ENCODE data around the gene DRAP1. TPM values are rescaled to one million over a fixed set of nuclear protein-coding genes. Genes with fewer than 3 reads are reported as not detected.

DRAP1 gene
- total and polyA plus RNA-seq, 4 donors = 40.8 to 140 (median 96.1) TPM

GRCh38 chr11:65870706-65871681 is 48.2 kb upstream of the DRAP1 start:
- H3K27ac ChIP-seq (ENCODE audit: low read depth in 1 of 2, low read length in 1 of 2) = peak overlapping the region; percentile 67 to 89
- H3K36me3 ChIP-seq (ENCODE audit: control insufficient read depth in 4 of 4, insufficient read depth in 4 of 4, low read length in 4 of 4) = peaks cover 4 to 34% (median 17%) of the 10 kb centered on the region in 4 donors
- DNase-seq (peak in 1 of 3 donors; percentile 41), ATAC-seq (ENCODE audit: insufficient read depth, low FRiP score) (no peak)
- no peak for TF ChIP-seq CTCF (IDR thresholded peaks at IDR 0.05; ENCODE audit: control extremely low read depth, extremely low read depth)
- no peak overlapping the region for H3K4me3 ChIP-seq
- H3K9ac ChIP-seq (ENCODE audit: insufficient read depth in 1 of 2, low read length in 2 of 2) = peak overlapping the region in 1 of 2 donors; percentile 61
- no peaks in the 10 kb centered on the region for H3K9me3 ChIP-seq (ENCODE audit: control insufficient read depth in 4 of 4, insufficient read depth in 3 of 4, low read length in 3 of 4)
- 57 to 62% methylated on average over 24 of the region's 24 CpGs for WGBS, 2 donors
- H3K4me1 ChIP-seq (ENCODE audit: control insufficient read depth in 5 of 5, insufficient read depth in 5 of 5, low read length in 5 of 5) = peaks cover 0 to 27% (median 9%) of the 10 kb centered on the region in 5 donors
- no peaks in the 10 kb centered on the region for H3K27me3 ChIP-seq (ENCODE audit: control insufficient read depth in 3 of 3, insufficient read depth in 3 of 3, low read length in 2 of 3)

DNA sequence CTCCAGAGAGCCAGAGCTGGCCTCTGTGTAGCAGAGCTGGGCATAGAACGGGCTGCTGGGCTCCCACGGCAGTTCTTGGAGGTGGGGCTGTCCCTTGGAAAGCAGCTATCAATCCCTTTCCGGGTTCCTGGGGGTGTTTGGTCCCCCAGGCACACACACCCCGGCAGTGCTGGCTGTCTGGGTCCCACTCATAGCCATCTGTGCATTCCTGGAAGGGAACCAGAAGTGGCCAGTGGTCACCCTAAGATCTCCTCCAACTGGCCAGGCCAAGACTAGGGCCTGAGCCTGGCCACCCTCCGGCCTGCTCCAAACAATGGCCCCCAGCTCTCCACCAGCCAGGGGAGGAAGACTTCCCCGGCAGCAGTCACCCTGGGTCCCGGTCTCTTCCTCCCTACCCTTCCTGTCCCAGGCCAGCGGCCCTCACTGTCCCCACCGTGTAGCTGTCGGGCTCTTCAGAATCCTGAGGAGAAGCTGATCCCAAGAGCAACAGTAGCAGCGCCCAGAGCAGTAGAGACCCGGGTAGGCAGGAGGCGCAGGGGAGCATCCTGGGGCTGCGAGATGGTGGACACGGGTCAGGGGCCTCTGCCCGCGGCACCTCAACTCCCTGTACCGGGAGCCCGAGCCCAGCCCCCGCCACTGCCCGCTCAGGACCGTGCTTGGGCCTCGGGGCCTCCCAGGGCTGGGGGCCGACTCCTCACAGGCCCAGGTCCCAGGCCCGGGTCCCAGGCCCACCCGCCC is 47.2 kb upstream of the DRAP1 start:
- WGBS, 2 donors = 31 to 46% methylated on average over 26 of the region's 26 CpGs
- H3K27ac ChIP-seq (ENCODE audit: low read depth in 1 of 2, low read length in 1 of 2) = peak overlapping the region; percentile 67 to 89
- DNase-seq (peak in 2 of 3 donors; percentile 37 to 42), ATAC-seq (ENCODE audit: insufficient read depth, low FRiP score) (no peak)
- peak overlapping the region; percentile 15 for H3K4me3 ChIP-seq
- H3K9ac ChIP-seq (ENCODE audit: insufficient read depth in 1 of 2, low read length in 2 of 2) = peak overlapping the region; percentile 61 to 74
- no peaks in the 10 kb centered on the region for H3K9me3 ChIP-seq (ENCODE audit: control insufficient read depth in 4 of 4, insufficient read depth in 3 of 4, low read length in 3 of 4)
- peaks cover 0 to 27% (median 9%) of the 10 kb centered on the region in 5 donors for H3K4me1 ChIP-seq (ENCODE audit: control insufficient read depth in 5 of 5, insufficient read depth in 5 of 5, low read length in 5 of 5)
- H3K27me3 ChIP-seq (ENCODE audit: control insufficient read depth in 3 of 3, insufficient read depth in 3 of 3, low read length in 2 of 3) = no peaks in the 10 kb centered on the region
- TF ChIP-seq CTCF (IDR thresholded peaks at IDR 0.05; ENCODE audit: control extremely low read depth, extremely low read depth) = no peak
- peaks cover 0 to 34% (median 13%) of the 10 kb centered on the region in 4 donors for H3K36me3 ChIP-seq (ENCODE audit: control insufficient read depth in 4 of 4, insufficient read depth in 4 of 4, low read length in 4 of 4)

DNA sequence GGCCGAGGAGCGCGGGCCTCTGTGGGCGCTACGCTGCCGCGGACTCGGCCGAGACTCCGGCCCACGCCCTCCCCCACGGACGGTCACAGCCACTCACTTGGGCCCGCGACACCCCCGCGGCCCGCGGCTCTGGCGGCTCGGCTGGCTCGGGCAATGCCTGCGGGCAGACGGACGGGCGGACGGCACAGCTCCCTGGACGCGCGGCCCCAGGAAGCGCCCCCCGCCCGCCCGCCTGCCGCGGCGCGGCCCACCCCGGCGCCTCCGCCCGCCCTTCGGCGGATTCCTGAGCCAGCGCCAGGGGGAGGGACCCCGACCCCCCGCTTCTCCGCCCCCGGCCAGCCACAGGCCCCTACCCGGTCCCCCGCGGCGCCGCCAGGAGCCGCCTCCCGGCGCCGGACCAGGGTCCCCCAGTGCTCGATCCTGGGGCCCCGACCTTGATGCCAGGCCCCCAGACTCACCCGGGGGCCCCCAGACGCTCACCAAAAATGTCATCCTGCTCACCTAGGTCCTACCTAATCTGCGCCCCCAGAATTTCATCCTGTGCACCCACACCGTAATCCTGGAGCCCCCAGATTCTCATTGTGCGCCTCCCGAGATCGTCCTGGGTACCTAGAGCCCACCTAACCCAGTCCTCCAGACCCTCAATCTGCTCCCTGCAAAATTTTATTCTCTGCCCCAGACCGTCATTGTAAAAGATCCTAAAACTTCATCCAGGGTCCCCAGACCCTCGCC is 46.5 kb upstream of the DRAP1 start, which contains the start of gene EFEMP2:
Gene EFEMP2 (minus strand): TSS at position 215 of the 732 bp plus-strand sequence. CDS start 446 bp downstream, outside the sequence.
- peak within 1 kb of the TSS; percentile 51 for H3K4me3 ChIP-seq
- DNase-seq (peak; percentile 82 to 92 (median 89)), ATAC-seq (ENCODE audit: insufficient read depth, low FRiP score) (no peak)
- no peaks in the 10 kb centered on the region for H3K9me3 ChIP-seq (ENCODE audit: control insufficient read depth in 4 of 4, insufficient read depth in 3 of 4, low read length in 3 of 4)
- 2 to 3% methylated on average over 36 to 69 of the region's 69 CpGs for WGBS, 2 donors
- peaks cover 0 to 27% (median 9%) of the 10 kb centered on the region in 5 donors for H3K4me1 ChIP-seq (ENCODE audit: control insufficient read depth in 5 of 5, insufficient read depth in 5 of 5, low read length in 5 of 5)
- peaks cover 0 to 33% (median 10%) of the 10 kb centered on the region in 4 donors for H3K36me3 ChIP-seq (ENCODE audit: control insufficient read depth in 4 of 4, insufficient read depth in 4 of 4, low read length in 4 of 4)
- TF ChIP-seq CTCF (IDR thresholded peaks at IDR 0.05; ENCODE audit: control extremely low read depth, extremely low read depth) = no peak
- H3K27me3 ChIP-seq (ENCODE audit: control insufficient read depth in 3 of 3, insufficient read depth in 3 of 3, low read length in 2 of 3) = no peaks in the 10 kb centered on the region
- peak within 1 kb of the TSS; percentile 67 to 89 for H3K27ac ChIP-seq (ENCODE audit: low read depth in 1 of 2, low read length in 1 of 2)
- H3K9ac ChIP-seq (ENCODE audit: insufficient read depth in 1 of 2, low read length in 2 of 2) = peak within 1 kb of the TSS; percentile 61 to 74
